22Rv1 (cell line): Measurements from ENCODE around the gene GINS3.

Source experiments
- H3K27ac ChIP-seq: fragments of 450-650 bp; 2 replicates; pipeline ENCODE4 v1.5.1; 2017
- CTCF ChIP-seq: fragments of 450-650 bp; IDR thresholded peaks from 2 replicates; pipeline ENCODE4 v1.5.1; 2017; ENCODE audit warnings: mild to moderate bottlenecking
- ZFX ChIP-seq: fragments of 450-650 bp; IDR thresholded peaks from 2 replicates; pipeline ENCODE4 v1.6.1; 2017; ENCODE audit warnings: antibody characterized with exemption, borderline replicate concordance

GINS3 gene

GRCh38 chr16:58426966-58427365, 34.7 kb downstream of the GINS3 start:
- H3K27ac ChIP-seq: no peak overlapping the region

DNA sequence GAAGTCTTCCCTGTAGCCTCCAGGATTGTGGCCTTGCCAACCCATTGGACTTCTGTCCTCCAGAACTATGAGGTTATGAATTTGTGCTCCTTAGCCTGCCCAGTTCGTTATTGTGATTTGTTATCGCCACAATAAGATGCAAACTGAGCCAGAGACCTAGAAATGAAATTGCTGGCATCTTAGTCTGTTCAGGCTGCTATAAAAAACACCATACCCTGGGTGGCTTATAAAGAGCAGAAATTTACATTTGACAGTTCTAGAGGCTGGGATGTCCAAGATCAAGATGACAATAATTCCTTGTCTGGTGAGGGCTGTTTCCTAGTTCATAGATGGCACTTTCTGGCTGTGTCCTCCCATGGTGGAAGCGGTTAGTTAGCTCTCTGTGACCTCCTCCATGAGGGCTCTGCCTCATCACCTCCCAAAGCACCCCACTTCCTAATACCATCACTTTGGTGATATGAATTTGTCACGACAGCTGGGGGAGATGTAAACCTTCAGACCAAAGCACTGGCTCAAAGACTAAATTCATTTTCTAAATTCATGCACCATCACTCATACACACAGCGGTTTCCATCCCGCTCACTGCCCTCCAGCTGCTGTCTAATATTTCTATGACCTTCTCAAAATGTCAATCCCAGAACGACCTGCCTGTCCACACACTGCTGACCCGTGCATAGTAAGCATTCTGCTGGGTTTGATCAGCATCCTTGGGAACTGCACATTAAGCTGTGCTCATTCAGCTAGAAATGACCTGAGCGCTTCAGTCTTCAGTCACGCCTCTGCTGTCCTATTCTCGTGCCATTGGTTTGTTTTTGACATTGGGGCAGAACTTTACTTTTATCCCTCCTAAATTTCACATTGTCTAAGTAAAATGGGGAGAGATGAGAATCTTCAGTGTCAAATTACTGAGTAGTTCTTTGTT, 36.6 kb downstream of the GINS3 start:
- TF ChIP-seq CTCF: no peak
- TF ChIP-seq ZFX: no peak
- H3K27ac ChIP-seq: no peak overlapping the region

More at GRCh38 chr16:58426966-58427365, 34.7 kb downstream of the GINS3 start:
- no peak for TF ChIP-seq CTCF
- no peak for TF ChIP-seq ZFX

- TF ChIP-seq CTCF (no peak), ZFX (no peak)
- H3K27ac ChIP-seq: no peak overlapping the region
Measured at GRCh38 chr16:58430718-58431117, 38.4 kb downstream of the GINS3 start.

- TF ChIP-seq ZFX (no peak), CTCF (no peak)
- H3K27ac ChIP-seq: no peak overlapping the region
Measured at GRCh38 chr16:58433569-58433951, 41.3 kb downstream of the GINS3 start.

- TF ChIP-seq ZFX: no peak
- no peak; the same call in 1 of the 2 replicates for TF ChIP-seq CTCF
Measured at GRCh38 chr16:58435779-58436178, 43.5 kb downstream of the GINS3 start.

DNA sequence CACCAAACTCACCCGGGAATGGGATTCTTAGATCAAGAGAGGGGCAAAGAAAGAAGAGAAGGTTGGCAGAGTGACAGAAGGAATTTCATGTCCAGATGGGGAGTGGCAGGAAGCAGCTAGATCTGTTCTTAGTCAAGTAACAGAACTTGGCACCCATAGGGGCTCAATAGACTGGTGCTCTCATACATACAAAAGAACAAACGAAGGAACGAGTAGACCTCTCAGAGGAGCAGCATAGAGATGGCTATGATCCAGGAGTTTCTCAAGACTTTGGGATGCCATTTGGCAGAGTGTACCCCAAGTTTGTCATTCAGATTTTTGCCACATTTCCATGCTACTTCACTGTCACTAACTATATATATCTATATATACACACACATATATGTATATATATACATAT, 47.9 kb downstream of the GINS3 start:
- no peak overlapping the region for H3K27ac ChIP-seq
- TF ChIP-seq CTCF (no peak), ZFX (no peak)

More at GRCh38 chr16:58435779-58436178, 43.5 kb downstream of the GINS3 start:
- H3K27ac ChIP-seq: no peak overlapping the region

- no peak for TF ChIP-seq ZFX
- no peak for TF ChIP-seq CTCF
- H3K27ac ChIP-seq: no peak overlapping the region
Measured at GRCh38 chr16:58442547-58442946, 50.3 kb downstream of the GINS3 start.
